ENCODE data around the gene ADAMTSL5. TPM values are rescaled to one million over a fixed set of nuclear protein-coding genes. Genes with fewer than 3 reads are reported as not detected.

ADAMTSL5 gene
- total and polyA plus RNA-seq, 2 donors (not counting 1 experiment from before 2014, with no cell fraction given): 3.1 to 4.7 TPM

DNA sequence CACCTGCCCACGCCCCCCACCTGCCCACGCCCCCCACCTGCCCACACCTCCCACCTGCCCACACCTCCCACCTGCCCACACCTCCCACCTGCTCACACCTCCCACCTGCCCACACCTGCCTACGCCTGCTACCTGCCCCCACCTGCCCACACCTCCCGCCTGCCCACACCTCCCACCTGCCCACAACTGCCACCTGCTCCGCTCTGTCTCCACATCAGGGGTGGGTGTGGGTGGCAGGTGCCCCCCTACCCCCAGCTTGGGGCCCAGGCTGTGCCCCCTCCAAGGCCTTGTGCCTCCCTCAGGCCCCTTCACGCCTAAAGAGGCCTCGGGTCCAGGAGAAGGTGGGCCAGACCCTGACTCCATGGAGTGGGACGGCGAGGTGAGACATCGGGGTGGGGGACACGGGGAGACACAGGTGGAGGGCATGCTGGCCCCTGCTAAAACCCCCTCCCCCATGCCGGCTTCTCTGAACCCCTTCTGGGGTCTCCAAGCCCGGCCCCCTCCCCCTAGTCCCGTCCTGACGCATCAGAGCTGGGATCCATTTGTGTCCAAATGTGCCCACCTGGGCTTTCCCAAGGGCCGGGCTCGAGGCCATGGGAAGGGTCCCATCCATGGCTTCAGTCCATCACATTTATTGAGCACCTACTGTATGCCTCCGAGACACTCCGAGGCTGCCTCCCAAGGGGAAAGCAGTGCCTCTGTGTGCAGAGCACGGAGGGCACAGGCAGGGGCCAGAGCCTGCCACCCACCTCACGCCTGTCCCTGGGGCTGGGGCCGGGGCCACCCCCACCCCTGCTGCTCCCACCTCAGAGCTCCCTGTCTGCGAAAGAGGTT, 16.0 kb upstream of the ADAMTSL5 start:
- H3K79me2 ChIP-seq (ENCODE audit: control insufficient read depth, insufficient read depth, low read length): no peaks in the 10 kb centered on the region
- no peak overlapping the region for H3K4me3 ChIP-seq (replicated peaks in 1 of 4; ENCODE audit: control extremely low read depth in 1 of 4, insufficient read depth in 1 of 4, low read depth in 3 of 4, low read length in 4 of 4)
- no peaks in the 10 kb centered on the region for H4K20me1 ChIP-seq (ENCODE audit: control insufficient read depth, extremely low read depth, insufficient read depth, low read length)
- no peak for TF ChIP-seq EZH2 (IDR thresholded peaks at IDR 0.05; ENCODE audit: low read length, missing control alignments)
- TF ChIP-seq, protein P1, sequence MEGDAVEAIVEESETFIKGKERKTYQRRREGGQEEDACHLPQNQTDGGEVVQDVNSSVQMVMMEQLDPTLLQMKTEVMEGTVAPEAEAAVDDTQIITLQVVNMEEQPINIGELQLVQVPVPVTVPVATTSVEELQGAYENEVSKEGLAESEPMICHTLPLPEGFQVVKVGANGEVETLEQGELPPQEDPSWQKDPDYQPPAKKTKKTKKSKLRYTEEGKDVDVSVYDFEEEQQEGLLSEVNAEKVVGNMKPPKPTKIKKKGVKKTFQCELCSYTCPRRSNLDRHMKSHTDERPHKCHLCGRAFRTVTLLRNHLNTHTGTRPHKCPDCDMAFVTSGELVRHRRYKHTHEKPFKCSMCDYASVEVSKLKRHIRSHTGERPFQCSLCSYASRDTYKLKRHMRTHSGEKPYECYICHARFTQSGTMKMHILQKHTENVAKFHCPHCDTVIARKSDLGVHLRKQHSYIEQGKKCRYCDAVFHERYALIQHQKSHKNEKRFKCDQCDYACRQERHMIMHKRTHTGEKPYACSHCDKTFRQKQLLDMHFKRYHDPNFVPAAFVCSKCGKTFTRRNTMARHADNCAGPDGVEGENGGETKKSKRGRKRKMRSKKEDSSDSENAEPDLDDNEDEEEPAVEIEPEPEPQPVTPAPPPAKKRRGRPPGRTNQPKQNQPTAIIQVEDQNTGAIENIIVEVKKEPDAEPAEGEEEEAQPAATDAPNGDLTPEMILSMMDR (conservative IDR thresholded peaks at IDR 0.05 in 1 of 2, IDR thresholded peaks at IDR 0.05 in 1 of 2; ENCODE audit: low read depth in 1 of 2, low read length in 2 of 2): no peak
- no peaks in the 10 kb centered on the region for H3K9me3 ChIP-seq (ENCODE audit: control insufficient read depth, insufficient read depth, low read depth, low read length)
- no peak for DNase-seq (ENCODE audit: low read depth in 2 of 2)
- H3K4me2 ChIP-seq (ENCODE audit: extremely low read depth, insufficient read depth, low read length): no peak overlapping the region
- H3K27ac ChIP-seq (ENCODE audit: insufficient read depth, low read length): no peak overlapping the region
- H3K4me1 ChIP-seq (ENCODE audit: control insufficient read depth, extremely low read depth, insufficient read depth, low read length): no peaks in the 10 kb centered on the region
- no peak overlapping the region for H3K9ac ChIP-seq (ENCODE audit: insufficient read depth, low read length)
- no peak overlapping the region for H2AFZ ChIP-seq (ENCODE audit: low read length)
- no peaks in the 10 kb centered on the region for H3K36me3 ChIP-seq (ENCODE audit: control insufficient read depth, insufficient read depth, low read length)
- H3K27me3 ChIP-seq (ENCODE audit: control insufficient read depth, insufficient read depth, low read length): peaks cover 13% of the 10 kb centered on the region

DNA sequence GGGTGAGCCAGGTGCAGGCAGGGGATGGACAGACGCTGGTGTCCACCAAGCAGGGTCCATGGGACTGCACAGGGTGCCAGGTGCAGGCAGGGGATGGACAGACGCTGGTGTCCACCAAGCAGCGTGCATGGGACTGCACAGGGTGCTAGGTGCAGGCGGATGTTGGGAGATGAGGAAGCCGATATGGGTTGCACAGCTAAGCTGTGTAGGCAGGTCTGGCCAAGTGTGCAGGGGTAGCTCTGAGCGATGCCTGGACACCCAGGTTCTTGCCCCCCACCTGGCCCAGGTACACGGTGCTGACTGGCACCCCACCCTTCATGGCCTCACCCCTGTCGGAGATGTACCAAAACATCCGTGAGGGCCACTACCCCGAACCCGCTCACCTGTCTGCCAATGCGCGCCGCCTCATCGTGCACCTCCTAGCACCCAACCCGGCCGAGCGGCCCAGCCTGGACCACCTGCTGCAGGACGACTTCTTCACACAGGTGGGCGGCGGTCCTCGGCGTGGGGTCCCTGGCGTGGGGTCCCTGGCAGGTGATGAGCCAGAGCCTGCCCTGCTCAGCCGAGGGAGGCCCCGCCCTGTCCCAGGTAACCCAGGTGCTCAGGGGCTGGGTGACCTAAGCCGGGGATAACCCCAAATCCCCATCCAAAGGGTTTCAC, 15.0 kb upstream of the ADAMTSL5 start:
- no peaks in the 10 kb centered on the region for H4K20me1 ChIP-seq (ENCODE audit: control insufficient read depth, extremely low read depth, insufficient read depth, low read length)
- no peaks in the 10 kb centered on the region for H3K79me2 ChIP-seq (ENCODE audit: control insufficient read depth, insufficient read depth, low read length)

More for the DNA sequence above, 15.0 kb upstream of the ADAMTSL5 start:
- no peak overlapping the region for H3K9ac ChIP-seq (ENCODE audit: insufficient read depth, low read length)
- H3K4me2 ChIP-seq (ENCODE audit: extremely low read depth, insufficient read depth, low read length): no peak overlapping the region
- no peaks in the 10 kb centered on the region for H3K36me3 ChIP-seq (ENCODE audit: control insufficient read depth, insufficient read depth, low read length)
- DNase-seq (ENCODE audit: low read depth in 2 of 2): no peak
- no peak overlapping the region for H3K27ac ChIP-seq (ENCODE audit: insufficient read depth, low read length)
- no peak overlapping the region for H3K4me3 ChIP-seq (replicated peaks in 1 of 4; ENCODE audit: control extremely low read depth in 1 of 4, insufficient read depth in 1 of 4, low read depth in 3 of 4, low read length in 4 of 4)
- no peaks in the 10 kb centered on the region for H3K4me1 ChIP-seq (ENCODE audit: control insufficient read depth, extremely low read depth, insufficient read depth, low read length)
- H2AFZ ChIP-seq (ENCODE audit: low read length): no peak overlapping the region
- peaks cover 18% of the 10 kb centered on the region for H3K27me3 ChIP-seq (ENCODE audit: control insufficient read depth, insufficient read depth, low read length)
- no peaks in the 10 kb centered on the region for H3K9me3 ChIP-seq (ENCODE audit: control insufficient read depth, insufficient read depth, low read depth, low read length)
- TF ChIP-seq, protein P1 (conservative IDR thresholded peaks at IDR 0.05 in 1 of 2, IDR thresholded peaks at IDR 0.05 in 1 of 2; ENCODE audit: low read depth in 1 of 2, low read length in 2 of 2): no peak
- TF ChIP-seq EZH2 (IDR thresholded peaks at IDR 0.05; ENCODE audit: low read length, missing control alignments): no peak

All from fibroblast of lung (primary cell).